SJSA1 (cell line): ENCODE data around the gene GALNT6. TPM values are rescaled to one million over a fixed set of nuclear protein-coding genes. Genes with fewer than 3 reads are reported as not detected.
"Not testable (repeated sequence)": the region's sequence is repeated elsewhere in the genome, so short reads cannot be mapped to it uniquely, and the experiment has no call there.

Experiments
- DNase-seq, 2 experiments: peaks; one replicate each; pipeline ENCODE4 v3.0.0-alpha.2; 2015 to 2020; ENCODE audit warnings: low spot score in 2 of 2, low read depth in 1 of 2
- H3K27ac ChIP-seq: fragments of 250-450 bp; sonication (Bioruptor Pico); 2 replicates; pipeline ENCODE4 v1.5.1; 2020; ENCODE audit warnings: mild to moderate bottlenecking, moderate library complexity
- H3K27me3 ChIP-seq: fragments of 250-450 bp; sonication (Bioruptor Pico); replicated peaks from 2 replicates; pipeline ENCODE4 v1.5.1; 2020; ENCODE audit warnings: mild to moderate bottlenecking, moderate library complexity
- H3K36me3 ChIP-seq: fragments of 250-450 bp; sonication (Bioruptor Pico); 2 replicates; pipeline ENCODE4 v1.5.1; 2020; ENCODE audit warnings: mild to moderate bottlenecking
- H3K4me1 ChIP-seq: fragments of 250-450 bp; sonication (Bioruptor Pico); replicated peaks from 2 replicates; pipeline ENCODE4 v1.6.1; 2021; ENCODE audit warnings: mild to moderate bottlenecking
- H3K4me3 ChIP-seq: fragments of 250-450 bp; sonication (Bioruptor Pico); 2 replicates; pipeline ENCODE4 v1.5.1; 2020; ENCODE audit warnings: mild to moderate bottlenecking
- H3K9me3 ChIP-seq: fragments of 250-450 bp; sonication (Bioruptor Pico); replicated peaks from 2 replicates; pipeline ENCODE4 v1.5.1; 2020; ENCODE audit warnings: mild to moderate bottlenecking
- total RNA-seq: library from RNA; depleted of rRNA; stranded (reverse); fragments of >200 nt; shearing (Covaris generic); gene quantifications from 2 replicates; pipeline ENCODE4 v1.2.3, GENCODE V29; 2014

Gene GALNT6
- total RNA-seq, 1 experiment from 2014 or later, result 30.8 TPM

DNA sequence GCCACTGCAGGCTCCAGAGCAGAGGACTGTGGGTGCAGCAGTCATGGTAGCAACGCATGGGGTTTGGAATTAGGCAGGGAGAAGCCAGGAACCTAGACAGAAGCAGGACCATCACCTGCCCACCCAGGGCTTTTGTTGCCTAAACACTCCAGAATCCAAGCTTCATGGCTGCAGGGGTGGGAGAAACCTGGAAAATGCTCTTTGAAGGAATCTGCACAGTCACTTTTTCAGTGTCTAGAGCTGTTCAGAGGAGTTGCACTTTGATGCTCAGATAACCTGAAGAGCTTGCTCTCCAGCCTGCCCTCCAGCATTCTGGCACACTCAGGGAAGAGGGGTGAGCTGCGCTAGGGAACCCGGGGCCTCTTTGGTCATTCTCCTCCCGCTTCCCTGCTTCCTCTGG lies 43.1 kb downstream of the GALNT6 start:
- no peaks in the 10 kb centered on the region for H3K27me3 ChIP-seq
- H3K27ac ChIP-seq, result peak overlapping the region; percentile 64
- H3K9me3 ChIP-seq, result no peaks in the 10 kb centered on the region
- DNase-seq, result no peak
- peaks cover 57% of the 10 kb centered on the region for H3K4me1 ChIP-seq
- no peak overlapping the region for H3K4me3 ChIP-seq
- 0 out of 2 replicates have a peak, but pooled peaks cover 4% of the 10 kb centered on the region for H3K36me3 ChIP-seq

DNA sequence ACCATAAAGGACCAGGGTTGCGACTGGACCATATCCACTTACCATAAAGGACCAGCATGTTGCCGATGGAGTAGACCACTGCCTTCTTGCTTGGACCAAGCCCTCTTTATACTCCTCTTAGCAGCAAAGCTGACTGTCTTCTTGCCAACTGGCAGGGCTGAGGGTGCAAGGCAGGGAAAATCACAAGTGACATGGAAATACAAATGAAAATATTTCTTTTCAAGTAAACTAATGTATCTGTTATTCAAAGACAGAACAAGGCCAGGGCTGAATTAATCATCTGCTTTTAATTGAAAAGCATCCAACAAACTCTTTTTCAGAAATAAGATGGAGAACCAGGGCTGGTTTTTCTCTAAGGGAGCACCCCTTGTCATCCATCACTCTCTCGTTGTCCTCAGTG lies 44.6 kb downstream of the GALNT6 start, which contains the start of gene CELA1:
Gene CELA1, minus strand, starts transcription at position 99 of the 400 bp plus-strand sequence. Its CDS starts 41 bp downstream, at position 58.
- Histone ChIP-seq H3K27ac (peak within 1 kb of the TSS; percentile 79), H3K4me3 (no peak within 1 kb of the TSS), H3K9me3 (no peaks in the 10 kb centered on the region), H3K4me1 (peaks cover 52% of the 10 kb centered on the region), H3K36me3 (no peaks in the 10 kb centered on the region), H3K27me3 (no peaks in the 10 kb centered on the region)
- DNase-seq, result no peak

DNA sequence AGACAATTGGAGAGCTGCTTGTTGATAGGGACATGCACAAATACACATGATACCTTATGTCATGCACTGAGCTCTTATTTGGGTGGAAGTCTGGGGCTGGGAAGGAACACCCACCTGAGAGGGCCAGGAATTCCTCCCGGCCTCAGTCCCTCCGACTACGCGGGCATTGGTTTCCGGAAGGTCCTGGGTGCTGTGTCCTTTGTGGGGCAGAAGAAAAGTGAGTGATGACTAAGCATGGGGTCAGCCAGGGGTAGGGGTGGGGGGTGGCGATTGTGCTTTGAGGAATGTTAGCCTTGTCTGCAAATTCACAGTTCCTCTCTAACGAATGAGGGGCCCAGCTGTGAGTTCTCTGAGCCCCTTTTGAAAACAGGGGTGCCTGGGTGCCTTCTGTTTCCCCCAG lies 45.5 kb downstream of the GALNT6 start:
- no peak overlapping the region for H3K4me3 ChIP-seq
- H3K9me3 ChIP-seq, result no peaks in the 10 kb centered on the region
- no peaks in the 10 kb centered on the region for H3K36me3 ChIP-seq
- peak; percentile 71 to 86 for DNase-seq
- peak overlapping the region; percentile 79 for H3K27ac ChIP-seq
- H3K4me1 ChIP-seq, result peaks cover 53% of the 10 kb centered on the region
- H3K27me3 ChIP-seq, result no peaks in the 10 kb centered on the region

DNA sequence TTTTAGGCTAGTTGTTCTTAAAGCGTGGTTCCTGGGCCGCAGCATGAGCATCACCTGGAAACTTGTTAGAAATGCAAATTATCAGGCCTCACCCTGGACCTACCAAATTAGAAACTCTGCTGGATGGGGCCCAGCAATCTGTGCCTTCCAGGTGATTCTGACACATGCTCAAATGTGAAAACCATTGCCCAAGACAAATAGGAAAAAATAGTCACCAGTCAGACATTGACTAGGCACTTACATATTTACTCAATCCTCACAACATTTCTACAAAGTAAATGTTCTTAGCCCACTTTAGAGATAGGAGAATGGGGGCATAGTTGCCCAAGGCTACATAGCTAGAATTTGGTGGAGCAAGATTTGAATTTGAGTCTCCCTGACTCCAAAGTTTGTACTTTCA lies 48.0 kb downstream of the GALNT6 start:
- H3K27me3 ChIP-seq, result no peaks in the 10 kb centered on the region
- no peak overlapping the region for H3K27ac ChIP-seq
- DNase-seq, result no peak
- H3K4me3 ChIP-seq, result no peak overlapping the region
- H3K36me3 ChIP-seq, result no peaks in the 10 kb centered on the region
- no peaks in the 10 kb centered on the region for H3K9me3 ChIP-seq
- H3K4me1 ChIP-seq, result peaks cover 30% of the 10 kb centered on the region

DNA sequence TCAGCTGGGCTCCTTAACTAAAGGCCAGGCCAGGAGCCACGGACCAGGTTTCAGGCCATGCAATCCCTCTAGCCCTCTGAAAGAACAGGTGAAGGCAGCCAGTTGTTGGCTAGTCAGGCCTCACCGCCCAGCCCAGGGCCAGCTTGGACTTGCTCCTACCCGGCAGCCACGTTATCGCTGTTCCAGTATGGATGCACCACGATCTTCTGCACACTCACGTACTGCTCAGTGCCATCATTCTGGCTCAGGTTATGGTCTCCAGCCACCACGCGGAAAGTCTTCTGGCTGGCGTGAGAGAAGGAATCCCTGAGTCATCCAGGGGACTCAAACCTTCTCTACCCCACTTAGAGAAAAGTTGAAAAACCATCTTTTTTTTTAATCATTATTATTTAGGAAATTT lies 48.8 kb downstream of the GALNT6 start:
- Histone ChIP-seq H3K9me3 (no peaks in the 10 kb centered on the region), H3K27me3 (no peaks in the 10 kb centered on the region), H3K36me3 (no peaks in the 10 kb centered on the region), H3K4me1 (peaks cover 27% of the 10 kb centered on the region), H3K27ac (no peak overlapping the region), H3K4me3 (no peak overlapping the region)
- DNase-seq, result no peak

DNA sequence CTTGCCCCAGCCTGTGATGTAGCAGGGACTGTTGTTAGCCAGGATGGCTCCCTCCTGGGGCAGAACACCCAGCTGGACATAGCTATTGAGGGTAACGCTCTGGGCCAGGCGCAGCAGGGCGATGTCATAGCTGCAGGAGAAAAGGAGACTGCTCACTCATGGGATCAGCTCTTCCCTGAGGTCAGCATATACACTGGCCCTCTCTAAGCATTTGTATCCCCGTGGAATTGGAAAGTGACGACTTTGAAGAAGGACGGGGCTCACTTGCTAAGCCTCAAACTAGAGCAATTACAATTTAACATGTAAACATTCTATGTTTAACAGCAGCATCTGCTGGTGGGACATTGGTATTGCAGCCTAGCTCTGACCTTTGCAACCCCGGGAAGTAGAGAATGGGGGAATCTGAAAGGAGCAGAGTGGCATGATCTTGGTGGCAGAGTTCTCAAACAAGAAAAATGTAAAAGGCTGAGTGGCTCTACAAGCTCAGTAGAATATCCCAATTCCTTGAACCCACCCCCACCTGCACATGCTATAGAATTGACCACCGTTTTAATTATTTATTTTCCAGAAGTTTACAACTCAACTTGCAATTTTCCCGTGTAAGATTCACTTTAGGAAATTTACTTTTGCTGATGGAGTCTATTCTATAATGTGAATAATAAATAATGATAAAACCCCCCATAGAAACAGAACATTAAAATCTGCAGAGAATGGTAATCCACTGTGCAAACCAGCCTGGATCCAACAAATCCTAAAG lies 49.8 kb downstream of the GALNT6 start:
- Histone ChIP-seq H3K4me3 (no peak overlapping the region; the same call in 1 of the 2 replicates), H3K27ac (no peak overlapping the region; the same call in 1 of the 2 replicates), H3K36me3 (no peaks in the 10 kb centered on the region), H3K9me3 (no peaks in the 10 kb centered on the region), H3K27me3 (no peaks in the 10 kb centered on the region), H3K4me1 (peaks cover 19% of the 10 kb centered on the region)
- DNase-seq, result peak; percentile 68 to 82

DNA sequence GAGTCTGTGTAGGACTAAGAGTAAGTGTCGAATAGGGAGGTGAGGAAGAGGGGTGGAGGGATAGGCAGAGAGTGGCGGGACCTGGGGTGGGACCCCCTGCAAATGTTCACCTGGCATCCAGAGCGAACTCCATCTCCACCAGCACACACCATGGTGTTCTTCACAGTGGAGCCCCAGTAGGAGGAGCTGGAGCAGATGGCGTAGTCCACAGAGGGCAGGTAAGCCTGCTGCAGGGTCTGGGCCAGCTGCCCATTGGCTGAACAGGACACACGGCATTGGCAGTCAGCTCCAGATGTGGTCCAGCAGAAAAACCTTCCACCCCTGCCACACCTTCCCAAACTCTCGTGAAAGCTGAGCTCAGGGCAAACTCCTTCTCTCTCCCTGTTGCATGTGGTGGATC lies 51.5 kb downstream of the GALNT6 start:
- DNase-seq, result no peak

DNA sequence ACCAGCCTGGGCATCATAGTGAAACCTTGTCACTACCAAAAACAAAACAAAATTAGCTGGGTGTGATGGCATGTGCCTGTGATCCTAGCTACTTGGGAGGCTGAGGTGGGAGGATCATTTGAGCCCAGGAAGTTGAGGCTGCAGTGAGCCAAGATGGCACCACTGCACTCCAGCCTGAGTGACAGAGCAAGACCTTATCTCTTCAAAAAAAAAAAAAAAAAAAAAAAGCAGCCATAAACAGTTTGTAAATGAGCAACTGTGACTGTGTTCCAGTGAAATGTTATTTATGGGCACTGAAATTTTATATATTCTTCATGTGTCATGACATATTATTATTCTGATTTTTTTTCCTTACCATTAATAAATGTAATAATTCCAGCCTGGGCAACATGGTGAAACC lies 53.9 kb downstream of the GALNT6 start:
- H3K9me3 ChIP-seq, H3K4me3 ChIP-seq, H3K27ac ChIP-seq, H3K27me3 ChIP-seq, H3K4me1 ChIP-seq, H3K36me3 ChIP-seq, DNase-seq: not testable (repeated sequence)

More for the DNA sequence above, 51.5 kb downstream of the GALNT6 start:
- H3K4me1 ChIP-seq, result peaks cover 4% of the 10 kb centered on the region
- no peaks in the 10 kb centered on the region for H3K9me3 ChIP-seq
- no peaks in the 10 kb centered on the region for H3K36me3 ChIP-seq
- no peaks in the 10 kb centered on the region for H3K27me3 ChIP-seq
- no peak overlapping the region for H3K4me3 ChIP-seq
- H3K27ac ChIP-seq, result no peak overlapping the region

DNA sequence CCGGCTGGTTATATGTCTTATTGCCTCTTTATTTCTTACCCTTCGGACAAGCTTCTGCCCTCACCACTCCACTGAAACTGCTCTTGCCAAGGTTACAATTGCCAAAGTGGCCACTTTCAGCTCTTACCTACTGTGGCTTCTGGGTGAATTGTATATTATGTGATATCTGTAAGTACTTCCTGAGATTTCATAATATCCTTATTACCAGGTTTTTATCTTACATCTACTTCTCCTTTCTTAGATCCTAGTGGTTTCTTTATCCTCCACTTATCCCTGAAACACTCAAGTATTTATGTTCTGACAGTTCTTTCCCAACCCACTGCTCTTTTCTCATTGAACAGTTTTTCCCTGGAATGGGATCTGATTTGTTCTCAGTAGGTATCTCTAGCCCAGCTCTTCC lies 55.3 kb downstream of the GALNT6 start:
- no peaks in the 10 kb centered on the region for H3K9me3 ChIP-seq
- no peak overlapping the region for H3K27ac ChIP-seq
- DNase-seq, result no peak
- peaks cover 7% of the 10 kb centered on the region for H3K4me1 ChIP-seq
- no peaks in the 10 kb centered on the region for H3K27me3 ChIP-seq
- H3K36me3 ChIP-seq, result no peaks in the 10 kb centered on the region
- no peak overlapping the region for H3K4me3 ChIP-seq

DNA sequence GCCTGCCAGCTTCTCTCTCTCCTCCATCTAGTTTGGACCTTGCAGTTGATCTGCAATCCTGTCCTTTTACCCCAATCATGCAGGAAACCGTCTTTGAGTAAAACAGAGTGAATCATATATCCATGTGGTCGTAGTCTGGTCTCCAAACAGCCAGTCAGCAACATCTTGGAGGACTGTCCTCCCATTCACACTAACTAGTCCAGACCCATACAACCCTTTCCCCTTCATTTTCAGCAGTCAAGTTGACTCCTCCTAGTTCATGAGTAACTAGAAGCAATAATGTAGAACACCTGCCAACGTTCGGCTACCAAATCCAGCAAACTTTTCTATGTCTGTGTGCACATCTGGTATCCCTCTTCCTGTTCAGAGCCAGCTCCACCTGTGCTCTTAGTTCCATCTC lies 56.4 kb downstream of the GALNT6 start:
- Histone ChIP-seq H3K27ac (no peak overlapping the region), H3K27me3 (no peaks in the 10 kb centered on the region), H3K4me3 (no peak overlapping the region), H3K4me1 (peaks cover 15% of the 10 kb centered on the region), H3K9me3 (no peaks in the 10 kb centered on the region), H3K36me3 (no peaks in the 10 kb centered on the region)
- DNase-seq, result no peak

DNA sequence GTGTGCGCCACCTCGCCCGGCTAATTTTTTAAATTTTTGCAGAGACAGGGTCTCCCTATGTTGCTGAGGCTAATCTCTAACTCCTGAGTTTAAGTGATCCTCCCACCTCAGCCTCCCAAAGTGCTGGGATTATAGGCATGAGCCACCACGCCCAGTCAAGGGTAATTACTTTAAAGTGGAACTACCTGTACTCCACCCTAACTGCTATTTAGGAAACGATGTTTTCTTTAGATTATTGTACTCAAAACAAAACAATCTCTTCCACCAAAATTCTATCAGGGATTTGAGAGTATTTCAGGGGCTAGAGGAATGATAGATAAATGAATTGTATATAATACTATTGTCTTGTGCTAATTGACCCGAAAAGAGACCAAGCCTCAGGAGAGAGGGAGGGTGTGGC lies 57.7 kb downstream of the GALNT6 start:
- Histone ChIP-seq H3K4me1 (peaks cover 17% of the 10 kb centered on the region), H3K36me3 (no peaks in the 10 kb centered on the region), H3K27ac (no peak overlapping the region), H3K4me3 (no peak overlapping the region), H3K27me3 (no peaks in the 10 kb centered on the region), H3K9me3 (no peaks in the 10 kb centered on the region)
- no peak for DNase-seq

DNA sequence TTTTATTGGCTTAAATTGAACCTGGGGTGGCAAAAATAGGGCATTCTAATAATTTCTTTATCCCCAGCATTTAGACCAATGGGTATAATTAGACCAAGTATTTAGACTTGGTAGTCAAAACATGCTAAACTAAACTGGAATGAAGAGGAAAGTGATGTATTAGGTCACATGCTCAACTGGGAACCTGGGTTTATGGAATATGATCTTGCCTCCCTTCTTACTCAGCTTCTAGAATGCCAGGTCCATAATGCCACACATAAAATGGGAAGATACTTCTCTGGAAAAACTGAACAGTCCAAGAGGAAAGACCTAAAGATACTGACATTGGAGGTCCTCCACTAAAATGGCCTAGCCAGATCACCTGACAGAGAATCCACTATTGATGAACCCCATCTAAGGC lies 61.0 kb downstream of the GALNT6 start:
- Histone ChIP-seq H3K4me1 (peaks cover 40% of the 10 kb centered on the region), H3K4me3 (no peak overlapping the region), H3K27ac (no peak overlapping the region), H3K9me3 (no peaks in the 10 kb centered on the region), H3K36me3 (no peaks in the 10 kb centered on the region), H3K27me3 (no peaks in the 10 kb centered on the region)
- no peak for DNase-seq

DNA sequence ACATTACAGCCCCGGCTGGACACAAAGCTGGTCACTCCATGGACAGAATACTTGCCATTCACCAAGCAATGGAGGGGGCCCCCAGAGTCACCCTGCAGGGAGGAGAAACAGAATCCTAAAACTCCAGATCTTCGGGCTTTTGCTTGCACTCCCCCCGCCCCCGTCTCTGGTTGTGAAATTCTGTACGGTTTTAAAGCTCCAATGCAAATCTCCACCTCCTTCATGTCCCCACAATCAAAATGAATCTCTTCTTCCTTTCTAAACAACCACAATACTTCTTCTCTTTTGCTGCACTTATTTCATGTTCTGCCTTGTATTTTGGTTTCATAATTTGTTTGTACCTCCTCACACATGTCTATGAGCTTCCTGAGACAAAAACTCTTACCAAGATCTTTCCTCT lies 61.5 kb downstream of the GALNT6 start:
- DNase-seq, result no peak
- Histone ChIP-seq H3K27me3 (no peaks in the 10 kb centered on the region), H3K4me1 (peaks cover 40% of the 10 kb centered on the region), H3K36me3 (no peaks in the 10 kb centered on the region), H3K4me3 (no peak overlapping the region), H3K9me3 (no peaks in the 10 kb centered on the region), H3K27ac (no peak overlapping the region)

DNA sequence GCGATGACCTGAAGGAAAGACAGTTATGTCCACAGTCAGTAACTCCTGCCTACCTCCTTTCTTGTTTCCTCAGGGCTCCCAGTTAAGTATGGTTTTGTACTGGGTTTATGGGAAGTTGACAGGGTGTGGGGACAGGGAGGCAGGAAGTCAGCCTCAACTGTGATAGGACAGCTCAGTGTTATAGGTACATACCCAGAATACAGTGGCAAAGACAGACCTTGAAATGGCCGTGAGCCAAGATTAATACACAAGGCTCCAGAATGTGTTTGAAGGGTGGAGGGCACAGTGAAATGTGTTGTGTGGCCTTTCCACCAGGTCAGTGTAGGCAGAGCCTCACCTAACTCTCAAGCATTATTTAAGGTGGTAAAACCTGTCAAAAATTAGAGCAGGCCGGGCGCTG lies 62.6 kb downstream of the GALNT6 start:
- H3K9me3 ChIP-seq, result no peaks in the 10 kb centered on the region
- peaks cover 40% of the 10 kb centered on the region for H3K4me1 ChIP-seq
- no peaks in the 10 kb centered on the region for H3K27me3 ChIP-seq
- no peaks in the 10 kb centered on the region for H3K36me3 ChIP-seq
- no peak overlapping the region for H3K4me3 ChIP-seq
- H3K27ac ChIP-seq, result no peak overlapping the region
- DNase-seq, result no peak
